Kidney (tissue), 14 donors: ENCODE results near the gene XYLT1. TPM values are rescaled to one million over a fixed set of nuclear protein-coding genes. Genes with fewer than 3 reads are reported as not detected.

Experiments used
- DNase-seq, 5 donors: peaks; one replicate each; pipeline ENCODE4 v3.0.0-alpha.2; 2013 to 2020
- FAIRE-seq: peaks from 2 replicates; lab custom pipeline; 2012; peaks lifted over from hg19 to GRCh38; lab: Jason Lieb, UNC
- H3K27ac ChIP-seq, 2 donors: one replicate each; pipeline ENCODE4 v1.7.0; 2013; ENCODE audit warnings: low read depth in 2 of 2, low read length in 2 of 2, inconsistent platforms in 1 of 2
- H3K27me3 ChIP-seq: one replicate; pipeline ENCODE4 v1.7.1; 2013; ENCODE audit warnings: low read length, inconsistent platforms; ENCODE audit not compliant: control insufficient read depth, insufficient read depth
- H3K36me3 ChIP-seq, 3 donors: one replicate each; pipeline versions ENCODE4 v1.7.0 to v1.7.1; 2013; ENCODE audit warnings: low read length in 3 of 3, control low read depth in 1 of 3, inconsistent platforms in 1 of 3; ENCODE audit not compliant: insufficient read depth in 3 of 3, control insufficient read depth in 2 of 3
- H3K4me1 ChIP-seq, 3 donors: one replicate each; pipeline versions ENCODE4 v1.7.0 to v1.7.1; 2013; ENCODE audit warnings: low read length in 3 of 3, inconsistent platforms in 1 of 3, low read depth in 1 of 3; ENCODE audit not compliant: control insufficient read depth in 2 of 3, insufficient read depth in 2 of 3
- H3K4me3 ChIP-seq, 3 donors: one replicate each; pipeline versions ENCODE4 v1.7.0 to v1.8.1; 2013; ENCODE audit warnings: low read length in 3 of 3, control low read depth in 1 of 3, inconsistent platforms in 1 of 3
- H3K9ac ChIP-seq, 3 donors: one replicate each; pipeline versions ENCODE4 v1.7.0 to v1.7.1; 2013; ENCODE audit warnings: low read length in 3 of 3, control low read depth in 1 of 3, inconsistent platforms in 1 of 3
- H3K9me3 ChIP-seq, 3 donors: one replicate each; pipeline versions ENCODE4 v1.7.0 to v1.7.1; 2013; ENCODE audit warnings: low read length in 3 of 3, control low read depth in 1 of 3, inconsistent platforms in 1 of 3; ENCODE audit not compliant: control insufficient read depth in 2 of 3, insufficient read depth in 1 of 3
- CTCF ChIP-seq: IDR thresholded peaks from 3 replicates; pipeline ENCODE4 v1.5.1; 2012; ENCODE audit warnings: mild to moderate bottlenecking, moderate library complexity, borderline replicate concordance; ENCODE audit not compliant: insufficient read depth; ENCODE audit errors: extremely low read depth
- intact Hi-C: fragments of 100-400 bp; cut with DNase I; formaldehyde crosslinking; loops from one replicate; pipeline ENCODE4 v1.11.1; 2022
- polyA plus RNA-seq: library from polyadenylated mRNA; stranded (reverse); fragments of 350-450 nt; fragmentation: Illumina TruSeq; extraction: RNeasy Lipid Tissue Mini Kit (QIAGEN cat#74804); gene quantifications from one replicate; pipeline ENCODE4 v1.2.3, GENCODE V29; 2014; ENCODE audit warnings: low read depth, low replicate concordance; ENCODE audit not compliant: insufficient read depth
- total RNA-seq: library from RNA; stranded (reverse); fragmentation: NEBNext Ultra II Directional; extraction: Animal tissue kit (Norgen Biotek cat#: 25700); gene quantifications from one replicate; pipeline ENCODE4 v1.2.1, GENCODE V29; 2021
- donor health status: control.
- donor health status: control.
- donor health status: control.
- donor health status: control.
- donor health status: control.
- donor health status: DM: yes; HTN: yes; CAD: no.
- donor health status: Normal renal cell carcinoma (clear cell type).

The XYLT1 gene
- total and polyA plus RNA-seq, 2 donors from 2014 or later, result 0.52 to 7.6 TPM

GRCh38 chr16:17270111-17270510 lies 200.6 kb downstream of the XYLT1 start:
- H3K4me3 ChIP-seq, result no peak overlapping the region

GRCh38 chr16:17269439-17269838 lies 201.3 kb downstream of the XYLT1 start:
- intact Hi-C loops, result no loop called here
- Histone ChIP-seq H3K27ac (no peak overlapping the region), H3K4me3 (no peak overlapping the region), H3K27me3 (no peaks in the 10 kb centered on the region), H3K36me3 (no peaks in the 10 kb centered on the region), H3K4me1 (peaks cover 0 to 2% (median 0%) of the 10 kb centered on the region in 3 donors), H3K9me3 (no peaks in the 10 kb centered on the region), H3K9ac (no peak overlapping the region)
- DNase-seq (no peak), FAIRE-seq (no peak)
- no peak for TF ChIP-seq CTCF

More at GRCh38 chr16:17270111-17270510, 200.6 kb downstream of the XYLT1 start:
- TF ChIP-seq CTCF, result no peak
- Histone ChIP-seq H3K36me3 (no peaks in the 10 kb centered on the region), H3K27me3 (no peaks in the 10 kb centered on the region), H3K9ac (no peak overlapping the region), H3K27ac (no peak overlapping the region), H3K4me1 (peaks cover 0 to 2% (median 0%) of the 10 kb centered on the region in 3 donors), H3K9me3 (no peaks in the 10 kb centered on the region)
- no peak for FAIRE-seq
- intact Hi-C loops, result no loop called here
- no peak for DNase-seq

- Histone ChIP-seq H3K4me1 (peaks cover 0 to 2% (median 0%) of the 10 kb centered on the region in 3 donors), H3K27ac (no peak overlapping the region)
- no peak for DNase-seq
Measured at GRCh38 chr16:17266608-17267313, 204.0 kb downstream of the XYLT1 start.

More at GRCh38 chr16:17266608-17267313, 204.0 kb downstream of the XYLT1 start:
- intact Hi-C loops, result no loop called here
- no peak for TF ChIP-seq CTCF
- H3K4me3 ChIP-seq, result no peak overlapping the region
- no peaks in the 10 kb centered on the region for H3K9me3 ChIP-seq
- no peak for FAIRE-seq
- H3K9ac ChIP-seq, result no peak overlapping the region
- no peaks in the 10 kb centered on the region for H3K27me3 ChIP-seq
- no peaks in the 10 kb centered on the region for H3K36me3 ChIP-seq
